Keratinocyte (primary cell): Measurements from ENCODE around the gene BCHE.

Experiments
- EZH2 ChIP-seq: IDR thresholded peaks from one replicate; pipeline ENCODE4 v1.6.1; 2012; ENCODE audit warnings: inconsistent platforms, mild to moderate bottlenecking, low read length, moderate library complexity
- TF ChIP-seq, protein P1 (sequence below), 3 experiments: IDR thresholded peaks in 1 of 3; conservative IDR thresholded peaks in 1 of 3; optimal IDR thresholded peaks in 1 of 3; 2 replicates in 2 of 3; 3 replicates in 1 of 3; pipeline versions ENCODE3 to v1.5.1; 2011; ENCODE audit warnings: low read length in 3 of 3, mild to moderate bottlenecking in 3 of 3, moderate library complexity in 2 of 3, control low read depth in 1 of 3, inconsistent platforms in 1 of 3; ENCODE audit not compliant: insufficient read depth in 2 of 3; ENCODE audit errors: extremely low read depth in 1 of 3

GRCh38 chr3:165854696-165855095, 17.5 kb upstream of the BCHE start:
- TF ChIP-seq, protein P1, sequence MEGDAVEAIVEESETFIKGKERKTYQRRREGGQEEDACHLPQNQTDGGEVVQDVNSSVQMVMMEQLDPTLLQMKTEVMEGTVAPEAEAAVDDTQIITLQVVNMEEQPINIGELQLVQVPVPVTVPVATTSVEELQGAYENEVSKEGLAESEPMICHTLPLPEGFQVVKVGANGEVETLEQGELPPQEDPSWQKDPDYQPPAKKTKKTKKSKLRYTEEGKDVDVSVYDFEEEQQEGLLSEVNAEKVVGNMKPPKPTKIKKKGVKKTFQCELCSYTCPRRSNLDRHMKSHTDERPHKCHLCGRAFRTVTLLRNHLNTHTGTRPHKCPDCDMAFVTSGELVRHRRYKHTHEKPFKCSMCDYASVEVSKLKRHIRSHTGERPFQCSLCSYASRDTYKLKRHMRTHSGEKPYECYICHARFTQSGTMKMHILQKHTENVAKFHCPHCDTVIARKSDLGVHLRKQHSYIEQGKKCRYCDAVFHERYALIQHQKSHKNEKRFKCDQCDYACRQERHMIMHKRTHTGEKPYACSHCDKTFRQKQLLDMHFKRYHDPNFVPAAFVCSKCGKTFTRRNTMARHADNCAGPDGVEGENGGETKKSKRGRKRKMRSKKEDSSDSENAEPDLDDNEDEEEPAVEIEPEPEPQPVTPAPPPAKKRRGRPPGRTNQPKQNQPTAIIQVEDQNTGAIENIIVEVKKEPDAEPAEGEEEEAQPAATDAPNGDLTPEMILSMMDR (optimal IDR thresholded peaks at IDR 0.05 in 1 of 3, IDR thresholded peaks at IDR 0.05 in 1 of 3, conservative IDR thresholded peaks at IDR 0.05 in 1 of 3; ENCODE audit: extremely low read depth in 1 of 3, insufficient read depth in 2 of 3, low read length in 3 of 3): peak in 2 of 3 experiments; percentile 49 to 57
- TF ChIP-seq EZH2: no peak
